ENCODE results near the gene MAP4K2.

The MAP4K2 gene

DNA sequence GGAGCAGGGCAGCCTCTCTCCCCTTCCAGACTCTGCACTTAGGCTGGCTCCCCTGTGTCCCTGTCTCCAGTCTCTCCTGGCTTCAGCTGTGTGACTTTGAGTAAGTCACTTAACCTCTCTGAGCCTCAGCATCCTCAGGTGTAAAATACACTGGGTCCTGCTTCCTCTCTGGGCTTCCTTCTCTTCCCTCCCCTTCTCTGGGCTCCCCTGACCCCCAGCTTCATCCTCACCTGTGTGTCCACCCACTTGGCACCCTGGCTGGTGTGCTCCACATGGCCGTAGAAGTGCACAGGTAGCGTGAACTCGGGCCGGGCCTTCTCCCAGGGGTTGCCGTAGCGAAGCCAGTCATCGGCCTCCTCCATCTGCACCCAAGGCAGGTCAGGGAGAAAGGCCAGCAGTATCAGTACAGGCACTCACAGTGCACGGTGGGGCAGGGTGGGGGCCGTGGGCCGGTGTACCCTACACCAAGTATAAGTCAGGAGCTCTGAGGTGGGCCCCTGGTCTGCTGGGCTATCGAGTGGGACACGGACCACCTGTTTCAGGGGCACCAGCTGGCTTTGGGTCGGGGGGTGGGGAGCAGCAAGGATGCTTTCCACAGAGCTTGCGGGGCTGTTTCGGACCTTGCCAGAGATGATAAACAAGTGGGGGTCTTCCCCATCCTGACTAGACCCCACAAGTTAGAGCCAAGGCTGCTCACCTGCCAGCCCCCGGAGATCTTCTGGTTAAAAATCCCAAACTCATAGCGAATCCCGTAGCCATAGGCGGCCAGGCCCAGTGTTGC lies 45.3 kb downstream of the MAP4K2 start:
- Histone ChIP-seq H3K9me3 (no peaks in the 10 kb centered on the region), H3K4me1 (ENCODE audit: control insufficient read depth in 1 of 2, insufficient read depth in 1 of 2, low read depth in 1 of 2, low read length in 1 of 2) (no peaks in the 10 kb centered on the region), H3K27ac (no peak overlapping the region), H3K36me3 (peaks cover 62% of the 10 kb centered on the region), H3K4me3 (ENCODE audit: low read depth in 1 of 2, low read length in 1 of 2) (no peak overlapping the region), H3K27me3 (no peaks in the 10 kb centered on the region)
- TF ChIP-seq, protein P1, sequence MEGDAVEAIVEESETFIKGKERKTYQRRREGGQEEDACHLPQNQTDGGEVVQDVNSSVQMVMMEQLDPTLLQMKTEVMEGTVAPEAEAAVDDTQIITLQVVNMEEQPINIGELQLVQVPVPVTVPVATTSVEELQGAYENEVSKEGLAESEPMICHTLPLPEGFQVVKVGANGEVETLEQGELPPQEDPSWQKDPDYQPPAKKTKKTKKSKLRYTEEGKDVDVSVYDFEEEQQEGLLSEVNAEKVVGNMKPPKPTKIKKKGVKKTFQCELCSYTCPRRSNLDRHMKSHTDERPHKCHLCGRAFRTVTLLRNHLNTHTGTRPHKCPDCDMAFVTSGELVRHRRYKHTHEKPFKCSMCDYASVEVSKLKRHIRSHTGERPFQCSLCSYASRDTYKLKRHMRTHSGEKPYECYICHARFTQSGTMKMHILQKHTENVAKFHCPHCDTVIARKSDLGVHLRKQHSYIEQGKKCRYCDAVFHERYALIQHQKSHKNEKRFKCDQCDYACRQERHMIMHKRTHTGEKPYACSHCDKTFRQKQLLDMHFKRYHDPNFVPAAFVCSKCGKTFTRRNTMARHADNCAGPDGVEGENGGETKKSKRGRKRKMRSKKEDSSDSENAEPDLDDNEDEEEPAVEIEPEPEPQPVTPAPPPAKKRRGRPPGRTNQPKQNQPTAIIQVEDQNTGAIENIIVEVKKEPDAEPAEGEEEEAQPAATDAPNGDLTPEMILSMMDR (IDR thresholded peaks at IDR 0.05): no peak

DNA sequence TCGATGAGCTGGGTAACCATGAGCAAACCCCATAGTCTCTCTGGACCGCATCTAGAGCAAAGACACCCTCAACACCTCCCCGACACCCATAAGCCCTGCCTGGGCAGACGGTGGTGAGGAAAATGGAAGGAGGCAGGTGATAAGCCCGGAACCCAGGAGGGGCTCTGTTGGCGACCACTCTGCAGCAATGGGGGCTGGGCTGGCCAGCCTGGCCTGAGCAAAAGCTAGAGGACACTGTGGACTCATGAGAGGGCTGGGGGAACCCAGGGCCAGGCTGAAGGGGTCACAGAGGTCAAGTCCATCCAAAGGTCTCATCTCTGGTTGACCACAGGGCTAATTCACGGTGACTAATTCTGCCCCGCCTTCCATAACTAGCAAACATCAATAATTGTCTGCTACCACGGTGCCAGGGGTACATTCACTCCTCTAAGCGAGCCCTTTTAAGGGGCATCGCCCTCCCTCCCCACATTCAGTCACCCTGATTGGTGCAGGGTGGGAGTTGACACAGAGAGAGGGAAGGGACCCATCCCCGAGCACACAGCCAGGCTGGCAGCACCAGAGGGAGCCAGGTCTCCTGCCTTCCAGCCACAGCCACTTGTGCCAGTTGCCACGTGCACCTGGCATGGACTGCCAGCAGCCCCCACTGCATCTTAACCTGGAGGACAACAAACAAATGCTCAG lies 47.2 kb downstream of the MAP4K2 start:
- Histone ChIP-seq H3K4me1 (ENCODE audit: control insufficient read depth in 1 of 2, insufficient read depth in 1 of 2, low read depth in 1 of 2, low read length in 1 of 2) (no peaks in the 10 kb centered on the region), H3K4me3 (ENCODE audit: low read depth in 1 of 2, low read length in 1 of 2) (no peak overlapping the region), H3K27me3 (no peaks in the 10 kb centered on the region), H3K27ac (no peak overlapping the region), H3K36me3 (peaks cover 64% of the 10 kb centered on the region), H3K9me3 (no peaks in the 10 kb centered on the region)
- TF ChIP-seq, protein P1 (IDR thresholded peaks at IDR 0.05): no peak

DNA sequence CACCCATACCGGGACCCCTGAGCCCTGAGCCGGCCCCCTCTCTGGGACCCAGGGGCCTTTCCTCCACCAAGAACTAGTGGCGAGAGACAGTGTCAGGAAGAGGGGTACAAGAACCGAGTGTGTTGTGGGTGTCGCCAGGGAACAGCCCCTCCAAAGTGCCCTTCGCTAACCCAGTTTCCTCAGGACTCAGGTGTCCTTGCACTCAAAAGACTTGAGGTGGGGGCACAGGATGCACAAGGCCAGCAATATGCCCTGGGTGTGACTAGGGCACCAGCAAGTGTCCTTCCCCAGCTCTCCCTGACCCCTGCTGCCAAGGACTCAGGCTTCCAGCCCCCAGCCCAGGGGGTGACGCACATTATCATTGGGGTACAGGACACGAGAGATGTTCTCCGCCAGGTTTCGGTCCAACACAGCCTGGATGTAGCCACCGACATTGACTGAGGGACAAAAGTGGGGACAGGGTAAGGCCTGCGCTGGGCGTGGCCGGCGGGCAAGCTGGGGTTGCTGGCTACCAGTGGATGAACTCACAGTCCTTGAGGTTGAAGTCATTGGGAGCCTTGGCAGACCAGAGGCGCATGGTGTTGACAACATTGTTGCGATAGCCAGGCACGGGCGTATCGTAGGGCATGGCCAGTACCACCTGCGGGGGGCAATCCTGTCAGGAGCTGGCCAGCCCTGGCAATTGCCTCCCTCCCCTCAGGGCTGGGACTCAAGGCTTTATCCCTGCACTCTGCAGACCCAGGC lies 47.9 kb downstream of the MAP4K2 start:
- H3K9me3 ChIP-seq: no peaks in the 10 kb centered on the region
- no peak overlapping the region for H3K27ac ChIP-seq
- H3K4me3 ChIP-seq (ENCODE audit: low read depth in 1 of 2, low read length in 1 of 2): no peak overlapping the region
- peaks cover 64% of the 10 kb centered on the region for H3K36me3 ChIP-seq
- H3K4me1 ChIP-seq (ENCODE audit: control insufficient read depth in 1 of 2, insufficient read depth in 1 of 2, low read depth in 1 of 2, low read length in 1 of 2): no peaks in the 10 kb centered on the region
- no peaks in the 10 kb centered on the region for H3K27me3 ChIP-seq
- TF ChIP-seq, protein P1 (IDR thresholded peaks at IDR 0.05): no peak

DNA sequence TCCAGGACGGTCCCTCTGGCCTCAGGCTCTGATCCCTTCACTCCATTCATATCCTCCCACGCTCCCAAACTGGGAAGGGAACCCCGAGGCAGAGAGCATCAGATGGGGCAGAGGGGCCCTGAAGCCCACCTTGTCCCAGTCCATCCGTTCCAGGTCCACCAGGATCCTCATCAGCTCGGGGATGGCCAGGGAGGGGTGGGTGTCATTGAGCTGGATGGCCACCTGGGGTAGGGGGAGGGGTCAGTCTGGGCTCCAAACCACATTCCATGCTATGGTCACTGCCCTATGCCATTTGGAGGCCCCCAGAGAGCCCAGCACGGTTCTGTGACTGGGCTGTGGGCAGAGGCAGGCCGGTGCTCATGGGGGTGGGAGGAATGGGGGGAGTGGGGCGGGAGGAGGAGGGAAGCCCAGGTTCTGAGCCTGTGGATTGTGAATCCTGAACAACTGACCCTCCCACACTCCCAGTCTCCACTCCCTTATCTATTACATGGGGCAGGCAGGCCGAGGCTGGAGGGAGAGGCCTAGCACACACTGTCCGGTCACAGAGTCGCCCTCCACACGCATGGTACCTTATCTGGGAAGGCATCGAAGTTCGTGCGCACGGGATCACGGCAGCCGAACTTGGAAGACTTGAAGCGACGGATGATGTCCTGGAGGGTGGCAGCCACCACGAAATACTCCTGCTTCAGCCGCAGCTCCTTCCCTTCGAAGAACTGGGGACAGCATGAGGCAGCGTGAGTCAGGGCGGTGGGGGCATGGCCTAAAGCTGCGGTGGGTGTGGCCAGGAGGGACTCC lies 48.7 kb downstream of the MAP4K2 start:
- H3K4me3 ChIP-seq (ENCODE audit: low read depth in 1 of 2, low read length in 1 of 2): no peak overlapping the region
- no peaks in the 10 kb centered on the region for H3K9me3 ChIP-seq
- H3K27me3 ChIP-seq: no peaks in the 10 kb centered on the region
- H3K27ac ChIP-seq: no peak overlapping the region
- no peaks in the 10 kb centered on the region for H3K4me1 ChIP-seq (ENCODE audit: control insufficient read depth in 1 of 2, insufficient read depth in 1 of 2, low read depth in 1 of 2, low read length in 1 of 2)
- H3K36me3 ChIP-seq: peaks cover 60% of the 10 kb centered on the region
- TF ChIP-seq, protein P1 (IDR thresholded peaks at IDR 0.05): no peak

All from neutrophil (primary cell).